LNCaP clone FGC (cell line): ENCODE data around the gene DCANP1.

Experiments used
- DNase-seq: peaks from one replicate; pipeline ENCODE4 v3.0.0-alpha.2; 2011; ENCODE audit warnings: low read depth
- H3K4me3 ChIP-seq: 2 replicates; pipeline ENCODE4 v1.5.1; 2011; ENCODE audit warnings: mild to moderate bottlenecking, low read depth, low read length, control low read depth
- CTCF ChIP-seq: IDR thresholded peaks from 2 replicates; pipeline ENCODE4 v1.5.1; 2012; ENCODE audit warnings: mild to moderate bottlenecking; ENCODE audit not compliant: control insufficient read depth, insufficient read depth; ENCODE audit errors: extremely low read depth

DCANP1 gene

DNA sequence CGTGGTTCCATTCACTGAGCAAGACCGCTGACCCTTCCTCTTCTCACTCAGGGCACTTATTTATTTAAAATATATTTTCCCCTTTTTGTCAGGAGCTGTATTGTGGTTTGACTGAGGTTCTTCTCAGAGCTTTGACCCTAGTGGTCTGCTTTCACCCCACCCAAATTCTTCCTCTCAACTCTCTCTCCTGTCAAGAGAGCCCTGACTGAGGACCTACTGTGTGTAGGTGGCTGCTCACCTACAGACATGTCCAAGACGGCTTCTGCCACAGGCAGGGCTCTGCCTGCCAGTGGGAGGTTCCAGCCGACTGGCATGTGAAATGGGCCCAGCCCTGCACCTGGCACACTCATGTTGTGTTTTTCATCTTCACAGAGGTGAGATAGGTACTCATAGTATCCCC lies 5.2 kb downstream of the DCANP1 start:
- no peak for DNase-seq

DNA sequence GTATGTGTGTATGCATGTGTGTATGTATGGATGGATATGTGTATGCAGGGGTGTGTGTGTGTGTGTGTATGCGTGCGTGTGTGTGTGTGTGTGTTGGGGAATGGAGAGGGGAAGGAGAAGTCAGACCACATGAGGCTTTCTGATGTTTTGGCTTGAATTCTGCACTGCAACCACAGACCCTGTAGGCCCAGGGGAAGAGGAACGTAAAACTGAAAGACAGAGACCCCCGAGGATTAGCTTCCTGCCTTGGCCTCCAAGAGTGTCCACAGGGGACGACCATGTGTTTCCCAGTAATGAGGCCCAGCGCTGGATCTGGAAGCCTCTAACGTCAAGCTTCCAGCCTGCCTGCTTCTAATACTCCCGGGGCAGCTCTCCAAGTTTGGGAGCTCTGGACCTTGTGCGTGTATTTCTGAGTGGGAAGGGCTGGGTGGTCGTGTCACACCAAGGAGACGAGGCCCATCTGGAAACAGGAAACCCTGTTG lies 5.8 kb downstream of the DCANP1 start:
- no peak for TF ChIP-seq CTCF
- no peak overlapping the region for H3K4me3 ChIP-seq
- no peak for DNase-seq

More for the DNA sequence above, 5.2 kb downstream of the DCANP1 start:
- no peak for TF ChIP-seq CTCF
- H3K4me3 ChIP-seq, result no peak overlapping the region

DNA sequence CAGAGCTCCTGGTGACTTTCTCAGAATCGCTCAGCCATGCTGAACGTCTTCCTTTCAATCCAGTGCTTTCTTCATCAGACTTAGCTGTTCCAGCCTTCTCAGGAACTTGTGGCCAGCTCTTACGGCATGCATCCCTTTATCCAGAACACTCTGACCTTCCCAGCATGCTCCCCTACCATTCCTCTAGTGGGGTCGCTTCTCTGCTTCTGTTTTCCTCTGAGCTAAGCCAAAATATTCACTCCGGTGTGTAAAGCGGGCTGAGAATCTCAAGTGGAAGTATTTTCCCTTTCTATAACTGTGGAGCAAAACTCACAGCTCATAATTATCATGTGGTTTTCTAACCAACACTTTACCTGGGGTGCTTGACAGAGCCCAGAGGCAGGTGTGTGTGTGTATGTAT lies 6.2 kb downstream of the DCANP1 start:
- DNase-seq, result no peak
- TF ChIP-seq CTCF, result no peak
- no peak overlapping the region for H3K4me3 ChIP-seq

- H3K4me3 ChIP-seq, result no peak overlapping the region
- TF ChIP-seq CTCF, result no peak
- no peak for DNase-seq
Measured at GRCh38 chr5:135439231-135440205, 7.6 kb downstream of the DCANP1 start.

DNA sequence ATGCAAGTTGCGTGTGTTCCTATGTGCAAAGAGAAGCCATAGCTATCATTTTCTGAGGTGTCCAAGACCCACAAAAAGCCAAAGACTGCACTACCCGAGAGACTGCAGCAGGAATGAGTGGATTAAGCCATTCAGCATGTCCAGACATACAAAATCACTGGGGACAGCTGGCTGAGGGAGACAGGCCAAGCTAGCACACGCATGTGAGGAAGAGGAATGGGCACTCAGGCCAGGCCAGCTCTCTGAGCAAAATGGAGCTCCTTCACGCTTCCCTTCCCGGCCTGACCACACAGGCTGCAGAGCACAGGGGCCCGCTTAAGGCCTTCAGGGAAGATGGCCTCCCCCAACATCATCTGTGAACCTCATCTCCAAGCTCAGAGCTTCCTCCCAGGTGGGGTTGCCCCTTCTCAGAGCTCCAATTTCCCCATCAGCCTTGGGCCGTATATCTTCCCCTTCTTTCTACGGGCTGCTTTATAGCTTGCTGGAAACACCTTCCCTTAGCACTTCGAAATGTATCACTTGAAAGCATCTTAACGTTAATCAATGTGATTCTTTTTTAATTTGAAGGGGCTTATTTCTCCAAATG lies 8.4 kb downstream of the DCANP1 start:
- no peak overlapping the region for H3K4me3 ChIP-seq
- DNase-seq, result no peak
- TF ChIP-seq CTCF, result no peak

GRCh38 chr5:135437796-135438560 lies 9.2 kb downstream of the DCANP1 start:
- no peak overlapping the region for H3K4me3 ChIP-seq
- peak; percentile 80 for DNase-seq
- 0 out of 2 replicates have a peak, but pooled peaks have one; percentile 12 for TF ChIP-seq CTCF
